Fibroblast of the aortic adventitia (primary cell): ENCODE results near the gene SLC1A5. TPM values are rescaled to one million over a fixed set of nuclear protein-coding genes. Genes with fewer than 3 reads are reported as not detected.
"Not testable (repeated sequence)": the region's sequence is repeated elsewhere in the genome, so short reads cannot be mapped to it uniquely, and the experiment has no call there.

ENCODE experiments used
- DNase-seq: peaks from one replicate; pipeline ENCODE4 v3.0.0-alpha.2; 2010; ENCODE audit warnings: low read depth
- H3K4me3 ChIP-seq: 2 replicates; pipeline ENCODE4 v1.5.1; 2011; ENCODE audit warnings: low read depth, mild to moderate bottlenecking, control low read depth, low read length, moderate library complexity
- total RNA-seq: library from RNA; depleted of rRNA; stranded (reverse); fragments of >200 nt; gene quantifications from 2 replicates; pipeline ENCODE4 v1.2.3, GENCODE V29; 2012; ENCODE audit warnings: low replicate concordance
- TF ChIP-seq, protein P1 (sequence below): IDR thresholded peaks from 2 replicates; pipeline ENCODE4 v1.5.1; 2011; ENCODE audit warnings: mild to moderate bottlenecking, low read length, control low read depth, inconsistent platforms; ENCODE audit not compliant: insufficient read depth

SLC1A5 gene
- total RNA-seq, 1 donor = 158 TPM

DNA sequence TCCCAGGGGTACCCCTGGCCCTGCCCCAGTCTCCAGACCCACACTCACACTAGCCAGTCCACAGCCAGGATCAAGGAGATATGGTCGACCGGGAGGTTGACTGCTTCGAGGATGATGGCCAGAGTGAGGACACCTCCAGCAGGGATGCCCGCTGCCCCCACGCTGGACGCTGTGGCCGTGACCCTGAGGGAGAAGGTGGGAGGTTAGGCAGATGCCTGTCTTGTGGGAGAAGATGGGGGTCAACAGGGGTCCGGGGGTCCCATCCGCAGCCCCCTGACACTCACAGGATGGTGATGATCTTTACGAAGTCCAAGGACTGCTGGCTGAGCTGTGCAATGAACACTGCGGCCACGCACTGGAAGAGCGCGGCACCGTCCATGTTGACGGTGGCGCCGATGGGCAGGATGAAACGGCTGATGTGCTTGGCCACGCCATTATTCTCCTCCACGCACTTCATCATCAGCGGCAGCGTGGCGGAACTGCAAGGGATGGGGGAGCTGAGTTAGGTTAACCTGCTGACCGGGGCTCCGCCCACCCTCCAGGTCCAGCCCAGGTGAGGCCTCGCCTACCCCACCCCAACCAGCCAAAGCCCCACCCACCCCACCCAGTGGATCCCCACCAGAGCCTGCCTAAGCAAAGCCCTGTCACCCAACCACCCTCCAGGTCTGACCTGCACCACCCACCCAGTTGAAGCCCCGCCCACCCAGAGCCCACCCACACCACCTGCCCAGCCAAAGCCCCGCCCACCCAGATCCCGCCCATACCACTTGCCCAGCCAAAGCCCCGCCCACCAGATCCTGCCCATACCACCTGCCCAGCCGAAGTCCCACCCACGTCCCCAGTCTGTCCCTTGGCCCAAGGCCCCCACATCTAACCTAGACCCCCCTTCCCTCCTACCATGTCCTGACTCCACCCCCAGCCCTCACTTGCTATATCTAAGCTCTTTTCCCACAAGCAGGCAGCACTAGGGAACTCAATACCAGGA is 11.2 kb downstream of the SLC1A5 start:
- H3K4me3 ChIP-seq = no peak overlapping the region
- TF ChIP-seq, protein P1, sequence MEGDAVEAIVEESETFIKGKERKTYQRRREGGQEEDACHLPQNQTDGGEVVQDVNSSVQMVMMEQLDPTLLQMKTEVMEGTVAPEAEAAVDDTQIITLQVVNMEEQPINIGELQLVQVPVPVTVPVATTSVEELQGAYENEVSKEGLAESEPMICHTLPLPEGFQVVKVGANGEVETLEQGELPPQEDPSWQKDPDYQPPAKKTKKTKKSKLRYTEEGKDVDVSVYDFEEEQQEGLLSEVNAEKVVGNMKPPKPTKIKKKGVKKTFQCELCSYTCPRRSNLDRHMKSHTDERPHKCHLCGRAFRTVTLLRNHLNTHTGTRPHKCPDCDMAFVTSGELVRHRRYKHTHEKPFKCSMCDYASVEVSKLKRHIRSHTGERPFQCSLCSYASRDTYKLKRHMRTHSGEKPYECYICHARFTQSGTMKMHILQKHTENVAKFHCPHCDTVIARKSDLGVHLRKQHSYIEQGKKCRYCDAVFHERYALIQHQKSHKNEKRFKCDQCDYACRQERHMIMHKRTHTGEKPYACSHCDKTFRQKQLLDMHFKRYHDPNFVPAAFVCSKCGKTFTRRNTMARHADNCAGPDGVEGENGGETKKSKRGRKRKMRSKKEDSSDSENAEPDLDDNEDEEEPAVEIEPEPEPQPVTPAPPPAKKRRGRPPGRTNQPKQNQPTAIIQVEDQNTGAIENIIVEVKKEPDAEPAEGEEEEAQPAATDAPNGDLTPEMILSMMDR = no peak
- DNase-seq = no peak

DNA sequence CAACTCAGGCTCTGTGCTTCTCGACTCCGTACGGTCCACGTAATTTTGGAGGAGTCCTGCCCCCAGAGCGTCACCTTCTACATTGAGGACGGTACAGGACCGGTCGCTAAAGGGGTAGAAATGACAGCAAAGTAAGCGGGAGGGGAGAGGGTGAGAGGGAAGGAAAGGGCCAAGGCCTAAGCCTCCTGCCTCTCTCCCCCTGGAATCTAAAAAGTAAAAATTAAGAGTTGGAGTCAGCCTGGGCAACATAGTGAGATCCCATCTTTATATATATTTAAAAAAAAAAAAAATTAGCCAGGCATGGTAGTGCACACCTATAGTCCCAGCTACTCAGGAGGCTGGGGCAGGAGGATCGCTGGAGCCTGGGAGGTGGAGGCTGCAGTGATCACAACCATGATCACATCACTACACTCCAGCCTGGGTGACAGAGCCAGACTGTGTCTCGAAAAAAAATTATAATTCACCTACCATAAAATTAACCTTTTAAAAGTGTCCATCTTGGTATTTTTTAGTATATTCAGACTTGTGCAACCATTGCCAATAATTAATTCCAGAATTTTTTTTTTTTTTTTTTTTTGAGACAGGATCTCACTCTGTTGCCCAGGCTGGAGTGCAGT is 12.6 kb downstream of the SLC1A5 start:
- no peak for DNase-seq

DNA sequence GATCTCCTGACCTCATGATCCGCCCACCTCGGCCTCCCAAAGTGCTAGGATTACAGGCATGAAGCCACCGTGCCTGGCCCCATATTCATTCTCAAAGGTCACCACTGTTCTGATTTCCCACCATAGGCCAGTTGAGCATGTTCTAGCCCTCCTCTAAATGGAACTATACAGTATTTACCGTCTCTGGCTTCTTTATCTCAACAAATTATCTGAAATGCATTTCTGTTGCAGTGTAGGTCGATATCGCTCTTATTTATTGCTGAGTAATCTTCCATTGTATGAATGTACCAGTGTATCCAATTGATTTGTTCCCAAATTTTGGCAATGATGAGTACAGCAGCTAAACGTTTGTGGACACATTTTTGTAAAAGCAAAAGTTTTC is 15.4 kb downstream of the SLC1A5 start:
- no peak for DNase-seq
- H3K4me3 ChIP-seq = no peak overlapping the region

More for the DNA sequence above, 12.6 kb downstream of the SLC1A5 start:
- TF ChIP-seq, protein P1 = no peak
- no peak overlapping the region for H3K4me3 ChIP-seq

DNA sequence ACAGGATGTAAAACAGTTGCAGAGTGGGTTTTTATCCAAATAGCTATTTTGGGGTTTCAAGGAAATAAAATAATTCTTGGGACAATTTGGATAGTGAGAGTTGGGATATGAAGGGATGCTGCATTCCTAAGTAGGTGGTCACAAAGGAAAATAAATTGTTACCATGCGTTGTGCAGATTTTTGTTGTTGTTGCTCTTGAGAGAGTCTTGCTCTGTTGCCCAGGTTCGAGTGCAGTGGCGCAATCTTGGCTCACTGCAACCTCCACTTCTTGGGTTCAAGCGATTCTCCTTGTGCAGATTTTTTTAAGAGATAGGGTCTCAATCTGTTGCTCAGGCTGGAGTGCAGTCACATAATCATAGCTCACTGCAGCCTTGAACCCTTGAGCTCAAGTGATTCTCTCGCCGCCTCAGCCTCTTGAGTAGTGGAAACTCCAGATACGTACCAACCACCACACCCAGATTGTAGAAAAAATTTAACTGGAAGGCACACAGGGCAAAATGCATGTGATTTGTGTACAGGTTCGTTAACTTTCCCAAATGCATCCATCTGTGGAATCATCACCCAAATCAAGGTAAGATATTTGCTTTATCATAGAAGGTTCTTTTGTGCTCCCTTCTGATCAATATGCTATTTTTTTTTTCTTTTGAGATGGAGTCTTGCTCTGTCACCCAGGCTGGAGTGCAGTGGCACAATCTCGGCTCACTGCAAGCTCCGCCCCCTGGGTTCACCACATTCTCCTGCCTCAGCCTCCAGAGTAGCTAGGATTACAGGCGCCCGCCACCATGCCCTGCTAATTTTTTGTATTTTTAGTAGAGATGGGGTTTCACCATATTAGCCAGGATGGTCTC is 16.0 kb downstream of the SLC1A5 start:
- no peak overlapping the region for H3K4me3 ChIP-seq
- TF ChIP-seq, protein P1 = no peak
- DNase-seq = no peak

More for the DNA sequence above, 15.4 kb downstream of the SLC1A5 start:
- TF ChIP-seq, protein P1 = no peak

DNA sequence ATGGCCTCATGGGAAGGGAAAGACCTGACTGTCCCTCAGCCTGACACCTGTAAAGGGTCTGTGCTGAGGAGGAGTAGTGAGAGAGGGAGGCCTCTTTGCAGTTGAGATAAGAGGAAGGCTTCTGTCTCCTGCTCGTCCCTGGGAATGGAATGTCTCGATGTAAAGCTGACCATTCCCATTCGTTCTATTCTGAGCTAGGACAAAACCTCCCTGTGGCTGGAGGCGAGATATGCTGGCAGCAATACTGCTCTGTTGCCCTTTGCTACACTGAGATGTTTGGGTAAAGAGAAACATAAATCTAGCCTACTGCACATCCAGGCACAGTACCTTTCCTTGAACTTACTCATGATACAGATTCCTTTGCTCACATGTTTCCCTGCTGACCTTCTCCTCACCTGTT is 19.6 kb downstream of the SLC1A5 start:
- H3K4me3 ChIP-seq, DNase-seq: not testable (repeated sequence)

DNA sequence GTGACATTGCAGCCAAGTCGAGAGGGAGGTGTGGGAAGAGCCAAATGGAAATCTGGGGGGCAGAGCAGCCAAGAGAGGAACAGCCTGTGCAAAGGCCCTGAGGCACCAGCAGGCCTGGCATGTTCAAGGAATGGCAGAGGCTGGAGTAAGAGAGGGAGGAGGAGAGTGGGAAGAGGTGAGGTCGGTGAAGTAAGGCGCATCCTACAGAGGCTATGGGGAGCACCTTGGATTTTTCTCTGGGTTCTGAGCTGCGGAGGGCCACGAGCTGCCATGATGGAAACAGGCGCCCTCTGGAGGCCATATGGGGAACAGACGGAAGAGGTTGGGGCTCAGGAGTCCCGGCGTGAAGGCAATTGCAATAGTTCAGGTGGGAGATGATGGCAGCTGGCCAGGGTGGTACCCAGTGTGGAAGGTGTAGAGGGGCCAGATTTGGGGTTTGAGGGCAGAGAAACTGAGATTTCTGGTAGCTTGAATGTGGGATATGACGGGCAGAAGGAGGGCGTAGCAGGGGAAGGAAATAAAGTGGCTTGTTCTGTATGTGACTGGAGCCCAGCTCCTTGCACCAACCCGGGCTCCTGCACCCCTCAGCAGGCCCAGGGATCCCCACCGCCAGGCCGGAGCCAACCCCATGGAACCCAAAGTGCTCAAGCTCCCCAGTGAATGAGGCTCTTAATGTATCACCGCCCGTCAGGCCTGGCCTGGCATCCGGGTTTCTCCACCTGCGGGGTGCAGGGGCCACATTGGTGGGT is 21.7 kb downstream of the SLC1A5 start:
- H3K4me3 ChIP-seq = no peak overlapping the region
- TF ChIP-seq, protein P1 = peak; percentile 70
- DNase-seq = peak; percentile 31
